ENCODE data around the gene NBEA.

Gene NBEA

DNA sequence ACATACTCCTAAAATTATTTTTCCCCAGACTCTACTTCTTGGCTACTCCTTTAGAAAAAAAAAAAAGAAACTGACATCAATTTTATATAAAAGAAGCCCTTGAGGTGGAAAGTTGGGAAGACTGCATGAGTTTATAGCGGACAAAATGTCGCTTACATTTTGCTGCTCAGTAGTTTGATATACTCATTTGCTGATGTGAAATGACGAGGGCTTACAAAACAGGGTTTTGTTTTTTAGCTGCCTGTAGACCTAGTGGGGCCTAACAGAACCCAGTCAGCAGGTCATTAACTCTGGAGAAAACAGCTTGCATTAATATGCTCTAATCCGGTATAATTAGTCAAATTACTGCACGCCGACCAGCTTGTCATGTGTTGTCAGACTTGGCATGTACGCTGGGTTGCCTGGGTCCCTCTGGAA is 572.0 kb downstream of the NBEA start:
- DNase-seq (ENCODE audit: low read depth): no peak

- DNase-seq (ENCODE audit: low read depth): no peak
These were observed 572.9 kb downstream of the NBEA start for GRCh38 chr13:35514801-35515502.

- no peak for DNase-seq (ENCODE audit: low read depth)
These were observed 576.4 kb downstream of the NBEA start for GRCh38 chr13:35518337-35518946.

DNA sequence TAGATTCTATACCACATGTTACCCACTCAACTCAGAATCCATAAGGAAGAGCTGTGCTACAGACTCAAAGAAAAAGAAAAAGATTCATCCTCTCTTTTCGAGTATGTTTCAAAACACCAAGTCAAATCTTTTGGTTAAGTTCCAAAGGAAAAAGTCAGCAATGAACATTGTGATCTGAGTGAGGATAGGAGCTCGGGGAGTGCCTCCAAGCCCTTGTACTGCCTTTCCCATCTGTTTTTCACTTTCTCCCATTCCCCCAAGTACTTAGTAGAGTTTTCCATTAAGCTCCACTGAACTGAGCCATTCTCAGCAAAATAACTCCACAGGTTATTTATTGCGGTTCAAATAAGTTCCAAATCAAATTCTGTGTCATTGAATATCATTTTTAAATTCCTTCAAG is 582.1 kb downstream of the NBEA start:
- no peak for DNase-seq (ENCODE audit: low read depth)

DNA sequence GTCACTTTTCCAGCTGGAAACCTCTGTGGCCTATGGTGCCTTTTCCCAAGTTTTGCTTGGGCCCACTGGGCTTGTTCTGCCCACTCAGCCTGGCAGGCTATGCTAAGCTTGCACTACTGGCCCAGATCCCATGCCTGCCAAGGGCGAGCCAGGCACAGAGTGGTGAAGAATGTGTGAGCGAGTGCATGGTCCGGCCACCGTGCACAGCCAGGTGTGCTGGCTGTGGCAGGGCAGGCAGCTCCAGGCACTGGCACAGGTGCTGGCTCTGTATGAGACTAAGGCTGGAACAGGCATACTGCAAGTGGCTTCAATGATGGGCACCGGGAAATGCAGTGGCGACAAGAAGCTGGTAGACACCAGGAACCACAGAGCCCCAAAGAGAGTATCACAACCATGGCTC is 584.5 kb downstream of the NBEA start:
- DNase-seq (ENCODE audit: low read depth): no peak

GRCh38 chr13:35527451-35527850 is 585.4 kb downstream of the NBEA start:
- DNase-seq (ENCODE audit: low read depth): no peak

DNA sequence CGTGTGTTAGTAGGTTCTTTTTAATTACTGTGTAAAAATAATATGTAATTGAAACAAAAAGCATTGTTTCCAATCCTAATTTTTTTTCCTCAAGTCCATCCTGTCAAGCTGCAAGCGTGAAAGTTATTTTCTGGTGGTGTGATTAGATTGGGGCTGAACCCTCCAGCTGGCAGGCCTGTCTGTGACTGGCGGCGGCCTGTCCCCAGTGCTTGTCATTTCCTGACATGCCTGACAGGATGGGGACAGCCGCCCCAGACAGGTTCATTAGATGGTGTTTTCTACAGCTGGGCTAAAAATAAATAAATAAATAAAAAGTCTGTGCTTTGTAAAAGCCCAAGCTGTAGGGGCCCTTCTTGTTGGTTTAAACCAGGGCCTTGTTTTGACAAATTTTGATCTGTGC is 588.1 kb downstream of the NBEA start:
- no peak for DNase-seq (ENCODE audit: low read depth)

GRCh38 chr13:35530581-35530980 is 588.5 kb downstream of the NBEA start:
- DNase-seq (ENCODE audit: low read depth): no peak

GRCh38 chr13:35531526-35531925 is 589.5 kb downstream of the NBEA start:
- DNase-seq (ENCODE audit: low read depth): no peak

- no peak for DNase-seq (ENCODE audit: low read depth)
These were observed 592.3 kb downstream of the NBEA start for GRCh38 chr13:35534343-35534742.

DNA sequence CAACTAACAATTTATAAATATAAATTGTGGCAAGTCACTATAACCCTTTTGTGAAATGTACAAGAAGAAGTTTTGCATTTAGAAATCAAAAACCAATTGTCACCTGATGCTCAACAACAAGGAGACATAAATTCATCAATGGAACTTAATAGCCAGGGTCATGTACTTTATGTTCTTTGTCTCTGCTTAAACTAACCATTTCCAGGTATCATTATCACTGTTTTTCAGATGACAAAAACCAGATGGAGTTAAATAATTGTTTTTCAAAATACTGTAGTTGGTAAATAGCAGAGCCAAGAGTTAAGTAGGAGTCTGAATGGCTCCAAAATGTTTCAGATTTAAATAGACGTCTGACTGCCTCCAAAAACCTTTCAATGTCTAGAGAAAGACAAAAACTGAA is 606.7 kb downstream of the NBEA start:
- no peak for DNase-seq (ENCODE audit: low read depth)

DNA sequence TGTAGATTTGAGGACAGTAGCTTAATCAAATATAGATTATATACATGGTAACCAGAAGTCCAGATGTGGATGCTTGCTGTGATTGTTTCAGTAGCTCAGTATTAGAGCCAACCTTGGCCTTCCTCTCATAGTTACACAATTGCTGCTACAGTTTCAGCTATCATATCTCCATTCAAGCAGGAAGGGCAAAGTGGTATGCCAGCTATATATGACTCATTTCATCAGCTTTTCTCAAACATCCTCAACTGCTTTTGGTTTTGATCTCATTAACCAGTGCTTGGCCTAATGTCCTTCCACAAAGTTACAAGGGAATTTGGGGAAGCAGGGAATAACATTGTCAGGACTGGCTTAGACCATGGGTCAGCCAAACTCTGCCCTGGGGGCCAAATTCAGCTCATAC is 607.4 kb downstream of the NBEA start:
- DNase-seq (ENCODE audit: low read depth): no peak

- DNase-seq (ENCODE audit: low read depth): no peak
These were observed 610.2 kb downstream of the NBEA start for GRCh38 chr13:35552172-35552844.

- DNase-seq (ENCODE audit: low read depth): no peak
These were observed 613.0 kb downstream of the NBEA start for GRCh38 chr13:35554972-35555623.

GRCh38 chr13:35557475-35557874 is 615.4 kb downstream of the NBEA start:
- no peak for DNase-seq (ENCODE audit: low read depth)

DNA sequence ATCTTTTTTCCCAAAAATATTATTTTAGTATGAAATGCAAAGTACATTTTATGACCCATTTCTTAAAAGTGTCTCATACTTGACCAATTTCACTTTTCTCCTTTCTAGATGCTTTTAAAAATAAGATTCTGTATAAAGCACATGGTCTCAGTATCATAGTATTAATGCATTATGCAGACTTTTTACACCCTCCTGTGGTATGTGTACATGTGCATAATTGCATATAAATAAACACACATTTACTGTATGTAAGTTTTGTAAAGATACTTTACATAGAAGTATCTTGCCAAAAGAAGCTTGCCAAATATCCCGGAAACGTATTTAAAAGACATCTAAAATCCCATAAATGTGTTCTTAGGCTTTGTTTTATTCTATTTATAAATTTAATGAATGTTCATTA is 619.5 kb downstream of the NBEA start:
- DNase-seq (ENCODE audit: low read depth): no peak

DNA sequence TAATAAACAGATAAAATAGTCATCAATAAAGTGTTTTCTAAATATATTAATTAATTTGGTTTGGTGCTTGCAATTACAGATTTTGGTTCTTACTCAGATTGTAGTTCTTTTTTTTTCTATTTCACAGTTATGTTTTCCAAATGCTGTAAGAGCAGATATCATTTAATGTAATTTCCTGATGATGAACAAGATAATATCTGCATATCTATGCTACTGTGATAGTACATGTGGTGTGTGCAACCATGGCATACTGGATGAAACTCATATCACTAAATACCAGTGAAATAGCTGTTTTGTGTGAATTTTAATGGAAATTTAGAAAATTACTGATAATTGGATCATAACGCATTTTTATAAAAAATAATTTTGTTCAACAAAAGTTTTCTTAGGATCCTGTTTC is 623.2 kb downstream of the NBEA start:
- no peak for DNase-seq (ENCODE audit: low read depth)

DNA sequence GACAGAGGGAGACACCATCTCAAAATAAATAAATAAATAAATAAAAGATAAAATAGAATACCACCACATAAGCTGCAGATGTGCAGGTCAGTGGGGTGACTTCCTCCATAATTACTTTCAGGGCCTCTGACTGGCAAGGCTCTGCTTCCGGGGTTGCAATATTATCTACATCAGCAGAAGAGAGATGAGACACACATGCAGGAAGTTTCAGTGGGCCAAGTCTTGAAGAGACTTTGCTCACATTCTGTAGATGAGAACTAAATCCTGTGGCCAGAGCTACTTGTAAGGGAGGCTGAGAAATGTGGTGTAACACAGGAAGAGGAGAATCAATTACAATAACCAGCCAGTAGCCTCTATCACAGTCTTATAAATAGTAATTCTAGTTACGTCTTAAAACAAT is 624.3 kb downstream of the NBEA start:
- DNase-seq (ENCODE audit: low read depth): no peak

DNA sequence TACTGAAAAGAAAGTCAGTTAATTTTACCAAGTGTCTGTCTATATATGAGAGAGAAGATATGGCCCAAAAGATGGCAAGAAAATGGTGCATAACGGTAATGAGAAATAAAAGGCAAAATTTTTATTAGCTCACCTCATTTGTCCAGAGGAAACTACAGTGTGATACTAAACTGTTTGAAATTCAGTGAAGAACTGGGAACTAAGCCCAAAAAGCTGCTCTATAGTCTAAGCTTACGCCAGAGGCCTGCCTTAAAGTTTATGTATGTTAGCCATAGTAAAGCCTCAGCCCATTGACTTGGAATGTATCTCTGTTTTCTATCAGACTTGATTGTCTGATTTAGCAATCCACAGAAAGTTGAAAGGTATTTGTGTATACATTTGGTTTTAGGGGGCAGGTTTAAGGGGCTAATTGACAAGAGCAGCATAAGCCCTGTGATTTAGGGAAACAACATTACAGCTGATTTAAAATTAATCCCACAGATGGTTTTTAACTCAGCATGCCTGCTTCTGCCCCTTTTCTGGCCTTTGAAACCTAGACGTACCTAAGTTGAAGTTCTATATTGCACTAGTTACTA is 625.4 kb downstream of the NBEA start:
- DNase-seq (ENCODE audit: low read depth): no peak

- DNase-seq (ENCODE audit: low read depth): no peak
These were observed 631.6 kb downstream of the NBEA start for GRCh38 chr13:35573639-35574038.

- DNase-seq (ENCODE audit: low read depth): no peak
These were observed 650.4 kb downstream of the NBEA start for GRCh38 chr13:35592457-35592856.

DNA sequence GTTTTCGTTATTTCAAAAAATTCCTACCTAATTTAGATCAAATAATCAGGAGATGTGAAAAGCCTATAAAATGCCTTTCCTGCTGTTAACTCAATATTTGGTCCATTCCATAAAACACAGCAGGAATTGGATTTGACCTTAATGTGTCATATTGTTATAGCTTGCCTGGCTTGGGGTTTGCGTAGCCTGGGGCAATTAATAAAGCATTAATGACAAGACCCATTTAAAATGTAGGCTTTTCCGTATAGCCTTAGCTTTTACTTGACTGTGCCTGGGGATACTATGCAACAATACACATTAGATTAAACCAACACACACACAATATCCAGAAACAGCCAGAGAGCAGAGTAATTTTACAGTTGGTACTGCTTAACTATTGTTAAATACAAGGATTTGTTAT is 651.6 kb downstream of the NBEA start:
- DNase-seq (ENCODE audit: low read depth): no peak

GRCh38 chr13:35594096-35594495 is 652.0 kb downstream of the NBEA start:
- no peak for DNase-seq (ENCODE audit: low read depth)

Data from stimulated activated CD8-positive, alpha-beta memory T cell treated with anti-CD3 and anti-CD28 coated beads, Interleukin-4, amount 100 ng/mL, for 24 hours (primary cell).